ENCODE results near the gene IFNB1. TPM values are rescaled to one million over a fixed set of nuclear protein-coding genes. Genes with fewer than 3 reads are reported as not detected.

The IFNB1 gene
- total RNA-seq, 1 experiment from 2014 or later, result not detected

Other genes starting within 250 kb of the IFNB1 start
- not detected for gene HACD4, start 46.3 kb downstream of the IFNB1 start, total RNA-seq (2021; ENCODE audit: unreplicated experiment)
- not detected for gene IFNW1, start 63.9 kb upstream of the IFNB1 start, total RNA-seq (2021; ENCODE audit: unreplicated experiment)
- gene IFNA21, start 88.7 kb upstream of the IFNB1 start, total RNA-seq (2021; ENCODE audit: unreplicated experiment), result not detected
- gene IFNA4, start 109.6 kb upstream of the IFNB1 start, total RNA-seq (2021; ENCODE audit: unreplicated experiment), result not detected
- not detected for gene IFNA7, start 124.3 kb upstream of the IFNB1 start, total RNA-seq (2021; ENCODE audit: unreplicated experiment)
- gene IFNA10, start 129.2 kb upstream of the IFNB1 start, total RNA-seq (2021; ENCODE audit: unreplicated experiment), result not detected
- not detected for gene IFNA16, start 139.4 kb upstream of the IFNB1 start, total RNA-seq (2021; ENCODE audit: unreplicated experiment)
- gene IFNA17, start 150.3 kb upstream of the IFNB1 start, total RNA-seq (2021; ENCODE audit: unreplicated experiment), result not detected
- not detected for gene IFNA14, start 162.1 kb upstream of the IFNB1 start, total RNA-seq (2021; ENCODE audit: unreplicated experiment)
- gene IFNA5, start 227.4 kb upstream of the IFNB1 start, total RNA-seq (2021; ENCODE audit: unreplicated experiment), result not detected